Uterus (tissue), 4 donors: ENCODE results near the gene FOXO4. TPM values are rescaled to one million over a fixed set of nuclear protein-coding genes. Genes with fewer than 3 reads are reported as not detected.
A peak's percentile ranks its signal among the peaks of the same experiment; 100 is the strongest.

ENCODE experiments used
- DNase-seq, 2 donors: peaks; one replicate each; pipeline ENCODE4 v3.0.0-alpha.2; 2019 to 2020
- H3K27ac ChIP-seq, 2 donors: fragments of 200-600 bp; sonication (generic); 1 replicate in 1 of 2; 2 replicates in 1 of 2; pipeline ENCODE4 v1.5.1; 2016 to 2018
- H3K27me3 ChIP-seq, 2 donors: fragments of 200-600 bp; sonication (generic); one replicate each; pipeline ENCODE4 v1.5.1; 2018 to 2019; ENCODE audit warnings: control low read depth in 1 of 2
- H3K36me3 ChIP-seq, 2 donors: fragments of 200-600 bp; sonication (generic); one replicate each; pipeline ENCODE4 v1.5.1; 2019; ENCODE audit warnings: control low read depth in 1 of 2
- H3K4me1 ChIP-seq, 2 donors: fragments of 200-600 bp; sonication (generic); one replicate each; pipeline ENCODE4 v1.5.1; 2018 to 2019; ENCODE audit warnings: control low read depth in 1 of 2
- H3K4me3 ChIP-seq, 2 donors: fragments of 200-600 bp; sonication (generic); 1 replicate in 1 of 2; 2 replicates in 1 of 2; pipeline ENCODE4 v1.5.1; 2018 to 2019; ENCODE audit warnings: mild to moderate bottlenecking in 1 of 2
- H3K9me3 ChIP-seq, 2 donors: fragments of 200-600 bp; sonication (generic); one replicate each; pipeline ENCODE4 v1.5.1; 2019; ENCODE audit warnings: control low read depth in 1 of 2
- CTCF ChIP-seq, 4 experiments: fragments of 200-600 bp in 2 of 4; fragments of 450-650 bp in 2 of 4; sonication (generic) in 2 of 4; IDR thresholded peaks; one replicate each; pipeline ENCODE4 v1.5.1; 2016 to 2019; ENCODE audit warnings: antibody characterized with exemption in 4 of 4, mild to moderate bottlenecking in 2 of 4, moderate library complexity in 1 of 4
- POLR2A ChIP-seq, 2 donors: fragments of 450-650 bp; IDR thresholded peaks; one replicate each; pipeline ENCODE4 v1.6.1; 2016; ENCODE audit warnings: antibody characterized with exemption in 2 of 2, mild to moderate bottlenecking in 1 of 2, moderate library complexity in 1 of 2
- intact Hi-C: fragments of 100-400 bp; cut with DNase I; formaldehyde crosslinking; loops from one replicate; pipeline ENCODE4 v1.15.1; 2023; ENCODE audit warnings: low total_unique reads
- total RNA-seq, 4 donors: library from RNA; depleted of rRNA in 3 of 4; stranded (reverse); fragments of >200 nt in 3 of 4; gene quantifications; one replicate each; pipeline versions ENCODE4 v1.1.0 to v1.2.4, GENCODE V29; 2014 to 2023
- donor health status: DM: yes; HTN: yes; CAD: no.

Gene FOXO4
- total RNA-seq, 4 donors from 2014 or later: 7.9 to 40.6 (median 10.1) TPM

GRCh38 chrX:71103110-71103983 is 7.7 kb downstream of the FOXO4 start:
- Histone ChIP-seq H3K27me3 (no peaks in the 10 kb centered on the region), H3K36me3 (no peaks in the 10 kb centered on the region), H3K27ac (peak overlapping the region; percentile 27), H3K4me3 (no peak overlapping the region), H3K4me1 (no peaks in the 10 kb centered on the region), H3K9me3 (no peaks in the 10 kb centered on the region)
- TF ChIP-seq CTCF (IDR thresholded peaks at IDR 0.05): no peak
- no peak for TF ChIP-seq POLR2A (IDR thresholded peaks at IDR 0.05)
- DNase-seq: no peak
- intact Hi-C loops: no loop called here

- no peak overlapping the region for H3K27ac ChIP-seq
- no peak overlapping the region for H3K4me3 ChIP-seq
- no peak for DNase-seq
- no peaks in the 10 kb centered on the region for H3K27me3 ChIP-seq
- intact Hi-C loops: loop anchor here (2.0 kb wide), 1 partner anchor 39 kb away; no protein-coding TSS in a partner anchor
- no peaks in the 10 kb centered on the region for H3K4me1 ChIP-seq
- no peaks in the 10 kb centered on the region for H3K9me3 ChIP-seq
- no peak for TF ChIP-seq CTCF (IDR thresholded peaks at IDR 0.05)
- no peaks in the 10 kb centered on the region for H3K36me3 ChIP-seq
These were observed 10.0 kb downstream of the FOXO4 start for GRCh38 chrX:71105628-71106027.

GRCh38 chrX:71106427-71106826 is 10.8 kb downstream of the FOXO4 start, which contains the start of gene CXorf65:
TSS of gene CXorf65 (minus strand) at chrX:71106740. CDS start at chrX:71106556, 184 bp downstream.
- no peak within 1 kb of the TSS for H3K4me3 ChIP-seq
- no peak within 1 kb of the TSS for H3K27ac ChIP-seq
- TF ChIP-seq POLR2A (IDR thresholded peaks at IDR 0.05) (no peak), CTCF (IDR thresholded peaks at IDR 0.05) (no peak)
- H3K9me3 ChIP-seq: no peaks in the 10 kb centered on the region
- no peaks in the 10 kb centered on the region for H3K36me3 ChIP-seq
- intact Hi-C loops: loop anchor here (2.0 kb wide), 1 partner anchor 40 kb away; no protein-coding TSS in a partner anchor
- DNase-seq: no peak
- H3K27me3 ChIP-seq: no peaks in the 10 kb centered on the region
- H3K4me1 ChIP-seq: no peaks in the 10 kb centered on the region

- Histone ChIP-seq H3K9me3 (no peaks in the 10 kb centered on the region), H3K27ac (no peak overlapping the region), H3K4me1 (no peaks in the 10 kb centered on the region), H3K36me3 (no peaks in the 10 kb centered on the region), H3K27me3 (no peaks in the 10 kb centered on the region), H3K4me3 (no peak overlapping the region)
- intact Hi-C loops: loop anchor here (2.0 kb wide), 1 partner anchor 40 kb away; no protein-coding TSS in a partner anchor
- no peak for DNase-seq
- TF ChIP-seq CTCF (IDR thresholded peaks at IDR 0.05) (no peak), POLR2A (IDR thresholded peaks at IDR 0.05) (no peak)
These were observed 11.6 kb downstream of the FOXO4 start for GRCh38 chrX:71107245-71107644.

- intact Hi-C loops: loop anchor here (2.0 kb wide), 1 partner anchor 41 kb away; no protein-coding TSS in a partner anchor
These were observed 12.2 kb downstream of the FOXO4 start for GRCh38 chrX:71107762-71108360.

More at GRCh38 chrX:71107762-71108360, 12.2 kb downstream of the FOXO4 start:
- H3K27me3 ChIP-seq: no peaks in the 10 kb centered on the region
- DNase-seq: no peak
- H3K4me1 ChIP-seq: no peaks in the 10 kb centered on the region
- TF ChIP-seq POLR2A (IDR thresholded peaks at IDR 0.05): no peak
- TF ChIP-seq CTCF (IDR thresholded peaks at IDR 0.05): no peak
- H3K36me3 ChIP-seq: no peaks in the 10 kb centered on the region
- no peaks in the 10 kb centered on the region for H3K9me3 ChIP-seq
- no peak overlapping the region for H3K27ac ChIP-seq
- H3K4me3 ChIP-seq: no peak overlapping the region
